Vagina (tissue), 2 donors: ENCODE results near the gene SPTLC3. TPM values are rescaled to one million over a fixed set of nuclear protein-coding genes. Genes with fewer than 3 reads are reported as not detected.
A peak's percentile ranks its signal among the peaks of the same experiment; 100 is the strongest.

ENCODE experiments used
- DNase-seq, 2 donors: peaks; one replicate each; pipeline ENCODE4 v3.0.0-alpha.2; 2017; ENCODE audit errors: extremely low spot score in 2 of 2
- H3K27ac ChIP-seq: fragments of 200-600 bp; sonication (generic); one replicate; pipeline ENCODE4 v1.5.1; 2019
- H3K27me3 ChIP-seq: fragments of 200-600 bp; sonication (generic); one replicate; pipeline ENCODE4 v1.5.1; 2019
- H3K36me3 ChIP-seq, 2 donors: fragments of 200-600 bp; sonication (generic); one replicate each; pipeline ENCODE4 v1.5.1; 2017 to 2019
- H3K4me1 ChIP-seq: fragments of 200-600 bp; sonication (generic); one replicate; pipeline ENCODE4 v1.5.1; 2019
- H3K4me3 ChIP-seq, 2 donors: fragments of 200-600 bp; sonication (generic); 1 replicate in 1 of 2; 2 replicates in 1 of 2; pipeline ENCODE4 v1.5.1; 2016 to 2019
- H3K9me3 ChIP-seq: fragments of 200-600 bp; sonication (generic); one replicate; pipeline ENCODE4 v1.5.1; 2019
- POLR2A ChIP-seq, 2 donors: fragments of 450-650 bp; IDR thresholded peaks; one replicate each; pipeline ENCODE4 v1.6.1; 2017; ENCODE audit warnings: antibody characterized with exemption in 2 of 2, mild to moderate bottlenecking in 2 of 2, moderate library complexity in 2 of 2
- POLR2AphosphoS5 ChIP-seq, 2 donors: sonication (generic); formaldehyde crosslinking; IDR thresholded peaks; one replicate each; pipeline ENCODE4 v1.9.0; 2017; ENCODE audit warnings: antibody characterized with exemption in 2 of 2, mild to moderate bottlenecking in 2 of 2, low read depth in 1 of 2; ENCODE audit not compliant: insufficient read depth in 1 of 2
- intact Hi-C: fragments of 100-400 bp; cut with DNase I; formaldehyde crosslinking; loops from one replicate; pipeline ENCODE4 v1.15.1; 2023
- total RNA-seq: library from RNA; depleted of rRNA; stranded (reverse); fragments of >200 nt; gene quantifications from one replicate; pipeline ENCODE4 v1.2.3, GENCODE V29; 2016
- TF ChIP-seq, protein P1 (sequence below), 3 experiments: fragments of 450-650 bp in 2 of 3; fragments of 200-600 bp in 1 of 3; sonication (generic) in 1 of 3; IDR thresholded peaks; one replicate each; pipeline ENCODE4 v1.5.1; 2017 to 2019; ENCODE audit warnings: antibody characterized with exemption in 3 of 3, mild to moderate bottlenecking in 2 of 3, moderate library complexity in 2 of 3

The SPTLC3 gene
- 5.9 TPM for total RNA-seq

DNA sequence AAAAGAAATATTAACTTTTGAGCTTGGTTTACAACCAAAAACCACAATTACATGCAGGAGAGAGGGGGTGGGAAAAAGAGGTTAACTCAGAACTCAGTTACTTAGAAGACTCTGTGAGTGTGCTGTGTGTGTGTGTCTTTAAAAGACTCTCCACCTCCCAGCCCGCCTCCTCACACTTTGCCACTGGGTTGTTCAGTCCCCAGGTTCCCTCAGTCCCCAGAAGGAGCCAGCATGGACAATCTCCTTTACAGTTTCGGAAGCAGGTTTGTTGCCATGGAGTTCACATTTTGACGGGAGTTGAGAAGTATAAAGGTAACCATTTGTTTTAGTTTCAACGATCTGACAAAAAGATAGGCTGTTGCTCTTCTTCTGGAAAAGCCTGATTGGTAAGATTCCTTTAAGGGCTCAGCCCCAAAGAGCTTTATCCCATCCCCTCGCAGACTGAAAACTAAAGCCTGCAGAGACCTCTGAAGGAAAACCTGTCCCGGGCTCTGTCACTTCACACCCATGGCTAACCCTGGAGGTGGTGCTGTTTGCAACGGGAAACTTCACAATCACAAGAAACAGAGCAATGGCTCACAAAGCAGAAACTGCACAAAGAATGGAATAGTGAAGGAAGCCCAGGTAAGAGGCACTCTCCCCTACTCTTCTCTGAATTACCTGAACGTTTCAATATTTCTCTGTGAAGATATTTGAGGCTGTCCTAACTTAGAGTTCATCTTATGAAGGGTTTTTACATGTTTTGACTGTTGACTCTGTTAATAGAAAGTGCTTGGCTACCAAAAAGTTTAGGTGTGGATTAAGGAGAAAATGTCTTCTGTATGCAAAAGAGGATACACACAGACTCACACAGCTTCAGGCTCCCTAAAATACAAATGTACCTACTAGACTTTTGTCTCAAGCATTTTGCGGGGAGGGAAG, at the start of gene SPTLC3:
TSS of gene SPTLC3 (plus strand) at position 212 of the 921 bp plus-strand sequence. CDS start at position 508, 296 bp downstream.
- H3K27me3 ChIP-seq, result no peaks in the 10 kb centered on the region
- TF ChIP-seq, protein P1, sequence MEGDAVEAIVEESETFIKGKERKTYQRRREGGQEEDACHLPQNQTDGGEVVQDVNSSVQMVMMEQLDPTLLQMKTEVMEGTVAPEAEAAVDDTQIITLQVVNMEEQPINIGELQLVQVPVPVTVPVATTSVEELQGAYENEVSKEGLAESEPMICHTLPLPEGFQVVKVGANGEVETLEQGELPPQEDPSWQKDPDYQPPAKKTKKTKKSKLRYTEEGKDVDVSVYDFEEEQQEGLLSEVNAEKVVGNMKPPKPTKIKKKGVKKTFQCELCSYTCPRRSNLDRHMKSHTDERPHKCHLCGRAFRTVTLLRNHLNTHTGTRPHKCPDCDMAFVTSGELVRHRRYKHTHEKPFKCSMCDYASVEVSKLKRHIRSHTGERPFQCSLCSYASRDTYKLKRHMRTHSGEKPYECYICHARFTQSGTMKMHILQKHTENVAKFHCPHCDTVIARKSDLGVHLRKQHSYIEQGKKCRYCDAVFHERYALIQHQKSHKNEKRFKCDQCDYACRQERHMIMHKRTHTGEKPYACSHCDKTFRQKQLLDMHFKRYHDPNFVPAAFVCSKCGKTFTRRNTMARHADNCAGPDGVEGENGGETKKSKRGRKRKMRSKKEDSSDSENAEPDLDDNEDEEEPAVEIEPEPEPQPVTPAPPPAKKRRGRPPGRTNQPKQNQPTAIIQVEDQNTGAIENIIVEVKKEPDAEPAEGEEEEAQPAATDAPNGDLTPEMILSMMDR (IDR thresholded peaks at IDR 0.05), result no peak
- TF ChIP-seq POLR2A (IDR thresholded peaks at IDR 0.05) (peak in 1 of 2 donors; percentile 17), POLR2AphosphoS5 (IDR thresholded peaks at IDR 0.05; ENCODE audit: insufficient read depth in 1 of 2, low read depth in 1 of 2) (no peak)
- no peak for DNase-seq
- no peaks in the 10 kb centered on the region for H3K36me3 ChIP-seq
- peak within 1 kb of the TSS; percentile 57 for H3K27ac ChIP-seq
- H3K9me3 ChIP-seq, result no peaks in the 10 kb centered on the region
- H3K4me3 ChIP-seq, result peak within 1 kb of the TSS; percentile 45 to 49
- H3K4me1 ChIP-seq, result peaks cover 31% of the 10 kb centered on the region
- intact Hi-C loops, result no loop called here

- Histone ChIP-seq H3K4me3 (no peak overlapping the region), H3K27me3 (no peaks in the 10 kb centered on the region), H3K36me3 (no peaks in the 10 kb centered on the region), H3K27ac (no peak overlapping the region), H3K4me1 (peaks cover 10% of the 10 kb centered on the region), H3K9me3 (no peaks in the 10 kb centered on the region)
- intact Hi-C loops, result loop anchor here (10.0 kb wide), 1 partner anchor 143 kb away; no protein-coding TSS in a partner anchor
- DNase-seq, result no peak
- TF ChIP-seq POLR2AphosphoS5 (IDR thresholded peaks at IDR 0.05; ENCODE audit: insufficient read depth in 1 of 2, low read depth in 1 of 2) (no peak), POLR2A (IDR thresholded peaks at IDR 0.05) (no peak)
- TF ChIP-seq, protein P1 (IDR thresholded peaks at IDR 0.05), result no peak
Measured at GRCh38 chr20:12961725-12962124, 47.0 kb upstream of the SPTLC3 start.

- intact Hi-C loops, result loop anchor here (10.0 kb wide), 1 partner anchor 142 kb away; no protein-coding TSS in a partner anchor
- H3K9me3 ChIP-seq, result no peaks in the 10 kb centered on the region
- no peak overlapping the region for H3K4me3 ChIP-seq
- H3K27me3 ChIP-seq, result no peaks in the 10 kb centered on the region
- TF ChIP-seq, protein P1 (IDR thresholded peaks at IDR 0.05), result no peak
- TF ChIP-seq POLR2A (IDR thresholded peaks at IDR 0.05), result no peak
- no peak for TF ChIP-seq POLR2AphosphoS5 (IDR thresholded peaks at IDR 0.05; ENCODE audit: insufficient read depth in 1 of 2, low read depth in 1 of 2)
- H3K36me3 ChIP-seq, result no peaks in the 10 kb centered on the region
- peaks cover 10% of the 10 kb centered on the region for H3K4me1 ChIP-seq
- DNase-seq, result no peak
- no peak overlapping the region for H3K27ac ChIP-seq
Measured at GRCh38 chr20:12962895-12963294, 45.9 kb upstream of the SPTLC3 start.

DNA sequence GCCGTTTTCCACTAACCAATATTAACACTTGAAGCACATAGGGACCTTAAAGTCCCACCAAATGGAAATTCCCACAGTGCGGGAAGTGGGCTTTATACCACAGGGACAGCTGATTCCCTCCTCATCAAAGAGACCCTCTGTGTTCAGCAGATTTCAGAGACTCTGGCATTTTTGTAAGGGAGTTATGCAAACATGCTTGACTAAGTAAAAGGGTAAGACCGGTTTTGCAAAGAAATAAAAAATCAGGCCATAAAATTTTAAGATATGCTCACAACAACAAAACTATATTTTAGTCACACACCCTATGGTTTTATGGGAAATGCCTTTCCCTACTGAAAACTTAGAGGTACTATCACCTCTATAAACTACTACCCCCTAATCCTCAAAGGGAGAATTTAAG, 45.4 kb upstream of the SPTLC3 start:
- intact Hi-C loops, result loop anchor here (10.0 kb wide), 1 partner anchor 141 kb away; no protein-coding TSS in a partner anchor
- no peak for DNase-seq
- Histone ChIP-seq H3K9me3 (no peaks in the 10 kb centered on the region), H3K4me3 (no peak overlapping the region), H3K27me3 (no peaks in the 10 kb centered on the region), H3K36me3 (no peaks in the 10 kb centered on the region), H3K4me1 (peaks cover 10% of the 10 kb centered on the region), H3K27ac (no peak overlapping the region)
- TF ChIP-seq POLR2AphosphoS5 (IDR thresholded peaks at IDR 0.05; ENCODE audit: insufficient read depth in 1 of 2, low read depth in 1 of 2) (no peak), POLR2A (IDR thresholded peaks at IDR 0.05) (no peak)
- TF ChIP-seq, protein P1 (IDR thresholded peaks at IDR 0.05), result no peak
